HG02943 (cell line): ENCODE measurements around the gene FARP2.

Source experiments
- ATAC-seq: cut with Tn5 transposase; IDR thresholded peaks from one replicate; pipeline ENCODE4 v1.9.1; 2021; ENCODE audit warnings: mild to moderate bottlenecking, low read depth, moderate library complexity; ENCODE audit not compliant: unreplicated experiment

FARP2 gene

GRCh38 chr2:241324775-241325174 is 31.3 kb upstream of the FARP2 start:
- ATAC-seq: no peak

- ATAC-seq: no peak
Measured at GRCh38 chr2:241325257-241325656, 30.8 kb upstream of the FARP2 start.

GRCh38 chr2:241329669-241330615 is 26.1 kb upstream of the FARP2 start:
- ATAC-seq: no peak

GRCh38 chr2:241330616-241330981 is 25.5 kb upstream of the FARP2 start:
- ATAC-seq: no peak

GRCh38 chr2:241334813-241335212 is 21.3 kb upstream of the FARP2 start:
- no peak for ATAC-seq

DNA sequence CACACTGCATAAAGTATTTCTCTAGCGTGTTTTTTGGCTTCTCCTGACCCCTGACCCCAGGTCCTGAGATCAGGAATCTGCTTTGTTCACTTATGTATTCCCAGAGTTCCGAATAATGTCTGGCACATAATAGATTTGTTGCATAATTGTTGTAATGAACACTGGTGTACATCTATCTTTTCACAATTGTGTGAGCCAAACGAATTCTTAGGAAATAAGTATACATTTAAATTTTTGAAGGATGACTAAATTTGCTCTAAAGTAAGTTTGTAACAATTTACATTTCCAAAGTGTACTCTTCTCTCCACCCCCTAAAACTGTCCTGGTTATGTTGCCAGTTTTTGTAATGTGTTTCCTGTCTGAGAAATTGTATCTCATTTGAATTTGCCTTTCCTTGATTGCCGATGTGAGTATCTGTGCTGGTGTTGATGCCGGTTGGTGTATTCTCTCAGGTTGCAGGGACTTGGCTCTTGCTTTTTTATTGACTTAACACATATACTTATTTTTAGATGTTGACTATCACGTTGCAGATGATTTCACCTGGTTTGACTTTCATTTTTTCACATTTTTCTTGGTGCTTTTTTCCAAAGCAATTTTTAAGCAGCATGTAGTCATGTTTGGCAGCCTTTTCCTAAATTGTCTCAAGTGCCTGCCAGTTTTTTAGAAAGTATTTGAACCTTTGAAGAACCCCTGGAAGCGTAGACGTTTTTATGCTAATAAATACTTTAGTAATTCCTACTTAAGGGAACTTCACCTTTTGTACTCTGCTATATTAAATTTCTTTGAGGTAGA is 16.1 kb upstream of the FARP2 start:
- no peak for ATAC-seq

GRCh38 chr2:241340631-241341163 is 15.4 kb upstream of the FARP2 start:
- ATAC-seq: no peak

DNA sequence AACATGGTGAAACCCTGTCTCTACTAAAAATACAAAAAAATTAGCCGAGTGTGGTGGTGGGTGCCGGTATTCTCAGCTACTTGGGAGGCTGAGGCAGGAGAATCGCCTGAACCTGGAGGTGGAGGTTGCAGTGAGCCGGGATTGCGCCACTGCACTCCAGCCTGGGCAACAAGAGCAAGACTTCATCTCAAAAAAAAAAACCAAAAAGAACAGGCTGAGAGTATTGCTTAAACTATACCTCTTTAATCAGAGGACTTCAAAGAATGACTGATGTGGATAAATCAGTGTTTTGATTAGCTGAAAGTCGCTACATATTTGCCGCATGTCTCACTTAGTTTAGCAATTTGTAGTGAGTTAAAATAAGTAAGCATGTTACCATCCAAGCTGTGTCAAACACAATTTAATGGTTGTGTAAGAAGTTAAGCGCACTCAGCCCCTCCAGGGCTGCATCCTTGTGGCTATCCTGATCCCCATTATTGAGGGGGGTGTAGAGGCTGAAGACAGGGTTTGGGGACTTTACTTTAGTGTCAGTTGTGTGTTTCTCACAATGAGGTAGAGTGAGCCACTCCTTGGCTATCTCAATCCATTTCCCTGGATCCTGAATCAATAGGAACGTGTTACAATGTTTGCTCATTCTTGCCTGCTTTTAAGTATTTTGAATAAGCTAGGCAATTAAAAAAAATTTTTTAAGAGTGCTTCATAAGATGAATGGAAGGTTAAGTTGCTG is 11.0 kb upstream of the FARP2 start:
- ATAC-seq: no peak

DNA sequence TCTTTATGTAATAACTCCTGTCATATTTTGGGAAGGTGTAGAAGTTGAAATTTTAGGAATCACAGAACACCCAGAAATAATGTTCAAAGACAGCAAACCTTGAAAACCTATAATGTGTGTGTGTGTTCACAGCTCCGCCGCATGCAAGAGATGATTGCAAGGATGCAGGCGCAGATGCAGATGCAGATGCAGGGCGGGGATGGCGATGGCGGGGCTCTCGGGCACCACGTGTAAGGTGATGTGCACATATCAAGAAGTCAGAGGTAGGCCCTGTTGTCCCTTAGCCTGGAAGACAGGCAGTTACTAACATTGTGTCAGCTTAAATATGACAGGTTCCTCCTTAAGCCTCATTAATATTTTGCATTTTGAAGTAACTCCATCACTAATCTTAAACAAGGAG is 6.1 kb upstream of the FARP2 start:
- no peak for ATAC-seq

DNA sequence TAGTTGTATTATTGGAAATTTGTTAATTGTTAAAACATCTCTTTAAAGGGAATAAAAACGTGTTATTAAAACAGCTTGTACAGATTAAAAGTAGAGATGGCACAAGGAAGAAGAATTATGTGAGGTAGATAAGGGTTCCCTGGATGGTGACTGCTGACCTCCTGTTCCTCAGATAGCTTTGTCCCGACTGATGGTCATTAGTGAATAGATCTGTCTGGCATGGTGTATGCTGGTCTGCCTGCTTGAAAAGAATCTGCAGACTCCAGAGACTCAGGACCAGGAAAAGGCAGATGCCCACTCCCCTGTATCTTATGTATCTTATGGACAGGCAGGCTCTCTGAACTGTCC is 5.6 kb upstream of the FARP2 start:
- ATAC-seq: no peak

- ATAC-seq: no peak
Measured at GRCh38 chr2:241350878-241351639, 5.0 kb upstream of the FARP2 start.

- no peak for ATAC-seq
Measured at GRCh38 chr2:241351640-241352031, 4.4 kb upstream of the FARP2 start.

DNA sequence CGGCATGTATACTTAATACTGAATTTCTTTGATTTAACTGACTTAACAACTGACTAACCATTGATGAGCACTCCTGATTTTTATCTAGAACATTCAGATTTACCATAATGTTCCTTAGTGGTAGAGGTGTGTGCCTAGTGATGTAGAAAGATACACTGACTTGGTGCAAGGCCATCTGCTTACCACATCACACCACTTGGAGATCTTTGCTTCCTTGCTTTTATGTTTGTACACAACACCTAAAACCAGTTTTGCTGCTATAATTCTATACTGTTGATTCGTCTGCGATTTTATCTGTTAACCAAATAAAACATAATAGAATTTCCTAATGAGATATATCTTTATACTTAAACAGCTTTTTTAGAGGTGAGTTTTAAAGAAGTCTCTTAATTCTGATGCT is 3.9 kb upstream of the FARP2 start:
- ATAC-seq: no peak

GRCh38 chr2:241354668-241355658 is 1.1 kb upstream of the FARP2 start:
- ATAC-seq: no peak

DNA sequence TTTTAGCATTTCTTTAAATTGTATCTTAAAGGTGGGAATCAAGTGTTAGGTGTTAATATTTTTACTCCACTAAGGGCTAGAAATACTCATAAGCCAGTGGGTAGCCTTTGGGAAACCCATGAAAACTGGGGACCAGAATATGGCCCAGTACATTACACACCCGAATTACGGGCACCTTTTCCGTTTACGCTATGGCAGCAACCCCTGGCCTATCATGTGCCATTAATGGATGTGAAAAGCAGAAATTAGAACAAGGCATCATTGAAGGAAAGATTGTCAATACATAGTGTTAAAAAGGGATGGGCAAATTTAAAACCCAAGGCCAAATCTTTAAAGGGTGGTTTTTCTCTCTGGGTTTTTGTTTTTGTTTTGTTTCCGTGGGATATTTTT is 781 bp downstream of the FARP2 start:
- ATAC-seq: no peak

GRCh38 chr2:241357531-241357930 is 1.4 kb downstream of the FARP2 start:
- no peak for ATAC-seq

DNA sequence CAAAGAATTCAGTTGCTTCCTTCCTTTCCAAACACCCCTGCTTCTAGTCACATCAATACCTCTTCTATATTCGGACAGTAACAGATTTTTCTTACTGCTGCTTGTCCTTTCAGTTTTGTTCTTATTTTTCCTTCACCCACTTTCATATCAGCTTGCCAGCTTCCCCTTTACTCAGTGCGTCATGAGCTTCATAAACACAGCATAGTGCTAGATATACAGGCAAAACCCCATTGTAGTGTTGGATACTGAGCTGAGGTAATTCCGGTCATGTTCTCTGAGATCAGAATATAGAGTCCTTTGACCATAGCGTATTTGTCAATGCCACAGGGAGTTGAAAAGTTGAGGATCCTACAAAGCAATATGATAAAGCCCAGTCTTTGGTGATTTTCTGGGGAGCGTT is 2.4 kb downstream of the FARP2 start:
- no peak for ATAC-seq

- ATAC-seq: no peak
Measured at GRCh38 chr2:241359481-241360045, 3.5 kb downstream of the FARP2 start.

GRCh38 chr2:241363426-241363825 is 7.3 kb downstream of the FARP2 start:
- no peak for ATAC-seq
